B cell (primary cell): ENCODE measurements around the gene BCL7B. TPM values are rescaled to one million over a fixed set of nuclear protein-coding genes. Genes with fewer than 3 reads are reported as not detected.
"Not testable (repeated sequence)": the region's sequence is repeated elsewhere in the genome, so short reads cannot be mapped to it uniquely, and the experiment has no call there.

Experiments used
- ATAC-seq: fragments of 200-7000 bp; cut with Tn5 transposase; one replicate; pipeline ENCODE4 v1.10.0; 2021; ENCODE audit warnings: low read depth, mild to moderate bottlenecking, moderate number of reproducible peaks, moderate library complexity
- CTCF ChIA-PET: fragments of 350-600 bp; sonication (Branson Sonifier 250); formaldehyde crosslinking; loops from one replicate; lab custom pipeline; 2021; ENCODE audit warnings: antibody characterized with exemption, inconsistent platforms; lab: Charles Lee
- POLR2A ChIA-PET: fragments of 350-600 bp; sonication (Branson Sonifier 250); formaldehyde crosslinking; loops from one replicate; lab custom pipeline; 2021; ENCODE audit warnings: antibody characterized with exemption; lab: Charles Lee
- DNase-seq: peaks from one replicate; pipeline ENCODE4 v3.0.0; 2013
- H2AFZ ChIP-seq: 2 replicates; pipeline ENCODE4 v1.6.1; 2012; ENCODE audit warnings: mild to moderate bottlenecking, low read depth, low read length; ENCODE audit not compliant: insufficient read depth, poor library complexity, severe bottlenecking
- H3K27ac ChIP-seq, 2 donors: 1 replicate in 1 of 2; 2 replicates in 1 of 2; pipeline ENCODE4 v1.5.1; 2012 to 2013; ENCODE audit warnings: low read length in 2 of 2, mild to moderate bottlenecking in 2 of 2, moderate library complexity in 1 of 2
- H3K27me3 ChIP-seq, 4 experiments: fragments of 200-600 bp in 1 of 4; sonication (generic) in 1 of 4; replicated peaks in 1 of 4; 1 replicate in 2 of 4; 2 replicates in 2 of 4; pipeline versions ENCODE4 v1.6.1 to v1.7.0; 2013 to 2016; ENCODE audit warnings: low read length in 3 of 4, mild to moderate bottlenecking in 2 of 4, mixed read lengths in 1 of 4, moderate library complexity in 1 of 4; ENCODE audit not compliant: insufficient read depth in 4 of 4, control insufficient read depth in 3 of 4; ENCODE audit errors: control extremely low read depth in 1 of 4
- H3K36me3 ChIP-seq, 2 experiments: replicated peaks in 1 of 2; 1 replicate in 1 of 2; 2 replicates in 1 of 2; pipeline versions ENCODE4 v1.6.1 to v1.7.1; 2013; ENCODE audit warnings: low read length in 1 of 2; ENCODE audit not compliant: insufficient read depth in 2 of 2, control insufficient read depth in 1 of 2; ENCODE audit errors: control extremely low read depth in 1 of 2, extremely low read depth in 1 of 2
- H3K4me1 ChIP-seq, 2 donors: fragments of 200-600 bp in 1 of 2; sonication (generic) in 1 of 2; 1 replicate in 1 of 2; 2 replicates in 1 of 2; pipeline versions ENCODE4 v1.5.1 to v1.6.1; 2013 to 2017; ENCODE audit warnings: low read length in 2 of 2; ENCODE audit not compliant: control insufficient read depth in 2 of 2, insufficient read depth in 2 of 2
- H3K4me2 ChIP-seq: replicated peaks from 2 replicates; pipeline ENCODE3; 2012; ENCODE audit warnings: mild to moderate bottlenecking, low read depth, low read length; ENCODE audit not compliant: poor library complexity, severe bottlenecking
- H3K4me3 ChIP-seq, 5 experiments: fragments of 200-600 bp in 1 of 5; sonication (generic) in 1 of 5; 1 replicate in 3 of 5; 2 replicates in 2 of 5; pipeline versions ENCODE4 v1.5.1 to v1.7.0; 2011 to 2016; ENCODE audit warnings: low read length in 4 of 5, mild to moderate bottlenecking in 4 of 5, low read depth in 2 of 5, control low read depth in 1 of 5, moderate library complexity in 1 of 5; ENCODE audit not compliant: insufficient read depth in 1 of 5; ENCODE audit errors: control extremely low read depth in 1 of 5, extremely low read depth in 1 of 5
- H3K79me2 ChIP-seq: fragments of 200-600 bp; sonication (generic); one replicate; pipeline ENCODE4 v1.6.0; 2016; ENCODE audit warnings: low read length; ENCODE audit not compliant: control insufficient read depth, insufficient read depth
- H3K9ac ChIP-seq: fragments of 200-600 bp; sonication (generic); 2 replicates; pipeline ENCODE4 v1.6.1; 2017; ENCODE audit warnings: mild to moderate bottlenecking, low read length, moderate library complexity
- H3K9me3 ChIP-seq, 3 donors: one replicate each; pipeline versions ENCODE4 v1.6.1 to v1.7.1; 2013; ENCODE audit warnings: low read length in 2 of 3; ENCODE audit not compliant: control insufficient read depth in 2 of 3, insufficient read depth in 1 of 3; ENCODE audit errors: control extremely low read depth in 1 of 3
- H4K20me1 ChIP-seq: 2 replicates; pipeline ENCODE4 v1.6.0; 2012; ENCODE audit warnings: mild to moderate bottlenecking, low read length; ENCODE audit not compliant: insufficient read depth, control insufficient read depth, poor library complexity, severe bottlenecking
- H3K27ac Mint-ChIP-seq: one replicate; pipeline ENCODE4 v1.8.0; 2021; ENCODE audit warnings: mixed read lengths
- H3K27me3 Mint-ChIP-seq: one replicate; pipeline ENCODE4 v1.8.0; 2021; ENCODE audit warnings: mixed read lengths
- H3K4me1 Mint-ChIP-seq: one replicate; pipeline ENCODE4 v1.8.0; 2021; ENCODE audit warnings: mixed read lengths
- H3K4me3 Mint-ChIP-seq: one replicate; pipeline ENCODE4 v1.8.0; 2021; ENCODE audit warnings: mixed read lengths
- H3K9me3 Mint-ChIP-seq: one replicate; pipeline ENCODE4 v1.8.0; 2022; ENCODE audit warnings: mixed read lengths; ENCODE audit not compliant: insufficient read depth
- EZH2 ChIP-seq: IDR thresholded peaks from 2 replicates; pipeline ENCODE4 v1.6.1; 2012; ENCODE audit warnings: borderline replicate concordance, low read depth, mild to moderate bottlenecking, moderate library complexity, low read length; ENCODE audit not compliant: insufficient read depth, poor library complexity, severe bottlenecking
- WGBS: methylation state at CpG from one replicate; pipeline ENCODE4 v1.1.5; 2013; ENCODE audit warnings: missing lambda C conversion rate; ENCODE audit not compliant: insufficient coverage; 5-methylcytosine and 5-hydroxymethylcytosine counted together
- intact Hi-C: fragments of 100-400 bp; cut with micrococcal nuclease; formaldehyde crosslinking; loops from one replicate; pipeline ENCODE4 v1.10.0; 2022
- polyA plus RNA-seq: library from polyadenylated mRNA; depleted of rRNA; stranded (reverse); fragments of >200 nt; gene quantifications from 2 replicates; pipeline ENCODE4 v1.2.3, GENCODE V29; 2012
- total RNA-seq, 2 donors: library from RNA; stranded (reverse); fragments of 120-200 nt in 1 of 2; gene quantifications; 1 replicate in 1 of 2; 2 replicates in 1 of 2; pipeline versions ENCODE4 v1.2.3 to v1.2.4, GENCODE V29; 2013 to 2022
- TF ChIP-seq, protein P1 (sequence below): fragments of 200-600 bp; IDR thresholded peaks from one replicate; pipeline ENCODE4 v1.8.0; 2022; ENCODE audit warnings: antibody characterized with exemption, mild to moderate bottlenecking

Gene BCL7B
- total and polyA plus RNA-seq, 2 donors (not counting 1 experiment from before 2014, with no cell fraction given): 61.9 to 69.8 TPM

DNA sequence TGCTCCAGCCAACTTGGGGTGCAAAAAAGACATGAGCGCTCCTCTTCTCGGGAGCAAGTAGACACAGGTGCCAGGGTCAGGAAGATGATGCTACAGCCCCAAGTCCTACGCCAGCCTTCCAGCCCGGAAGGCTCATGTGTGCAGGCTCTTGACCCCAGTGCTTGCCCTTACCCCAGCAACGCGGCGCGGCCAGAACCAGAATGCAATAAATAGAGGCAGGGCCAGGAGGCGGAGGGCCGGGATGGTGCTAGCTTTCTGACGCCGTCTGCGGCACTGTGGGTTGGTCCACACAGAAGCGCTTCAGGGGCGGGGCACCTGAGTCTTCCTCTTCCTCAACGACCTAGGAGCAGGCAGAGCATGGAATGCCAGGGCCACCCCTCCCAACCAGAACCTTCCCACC is 20.4 kb downstream of the BCL7B start:
- intact Hi-C loops: no loop called here
- no peak for ATAC-seq
- POLR2A ChIA-PET: no interaction called here
- CTCF ChIA-PET: no interaction called here
- no peak overlapping the region for H3K9ac ChIP-seq
- no peak overlapping the region for H3K27ac ChIP-seq
- 97% methylated on average over 16 of the region's 16 CpGs for WGBS
- H2AFZ ChIP-seq: no peak overlapping the region
- no peaks in the 10 kb centered on the region for H3K9me3 ChIP-seq
- H3K79me2 ChIP-seq: peaks cover 22% of the 10 kb centered on the region
- no peaks in the 10 kb centered on the region for H3K4me1 ChIP-seq
- H3K4me3 ChIP-seq: no peak overlapping the region
- no peak overlapping the region for H3K4me3 Mint-ChIP-seq
- no peak overlapping the region for H3K27ac Mint-ChIP-seq
- no peak for TF ChIP-seq EZH2
- TF ChIP-seq, protein P1, sequence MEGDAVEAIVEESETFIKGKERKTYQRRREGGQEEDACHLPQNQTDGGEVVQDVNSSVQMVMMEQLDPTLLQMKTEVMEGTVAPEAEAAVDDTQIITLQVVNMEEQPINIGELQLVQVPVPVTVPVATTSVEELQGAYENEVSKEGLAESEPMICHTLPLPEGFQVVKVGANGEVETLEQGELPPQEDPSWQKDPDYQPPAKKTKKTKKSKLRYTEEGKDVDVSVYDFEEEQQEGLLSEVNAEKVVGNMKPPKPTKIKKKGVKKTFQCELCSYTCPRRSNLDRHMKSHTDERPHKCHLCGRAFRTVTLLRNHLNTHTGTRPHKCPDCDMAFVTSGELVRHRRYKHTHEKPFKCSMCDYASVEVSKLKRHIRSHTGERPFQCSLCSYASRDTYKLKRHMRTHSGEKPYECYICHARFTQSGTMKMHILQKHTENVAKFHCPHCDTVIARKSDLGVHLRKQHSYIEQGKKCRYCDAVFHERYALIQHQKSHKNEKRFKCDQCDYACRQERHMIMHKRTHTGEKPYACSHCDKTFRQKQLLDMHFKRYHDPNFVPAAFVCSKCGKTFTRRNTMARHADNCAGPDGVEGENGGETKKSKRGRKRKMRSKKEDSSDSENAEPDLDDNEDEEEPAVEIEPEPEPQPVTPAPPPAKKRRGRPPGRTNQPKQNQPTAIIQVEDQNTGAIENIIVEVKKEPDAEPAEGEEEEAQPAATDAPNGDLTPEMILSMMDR: no peak
- no peaks in the 10 kb centered on the region for H3K27me3 Mint-ChIP-seq
- no peaks in the 10 kb centered on the region for H3K4me1 Mint-ChIP-seq
- no peaks in the 10 kb centered on the region for H3K9me3 Mint-ChIP-seq
- H4K20me1 ChIP-seq: peaks cover 19% of the 10 kb centered on the region
- peaks cover 0 to 60% of the 10 kb centered on the region in 2 experiments for H3K36me3 ChIP-seq
- no peak overlapping the region for H3K4me2 ChIP-seq
- H3K27me3 ChIP-seq: no peaks in the 10 kb centered on the region
- no peak for DNase-seq

DNA sequence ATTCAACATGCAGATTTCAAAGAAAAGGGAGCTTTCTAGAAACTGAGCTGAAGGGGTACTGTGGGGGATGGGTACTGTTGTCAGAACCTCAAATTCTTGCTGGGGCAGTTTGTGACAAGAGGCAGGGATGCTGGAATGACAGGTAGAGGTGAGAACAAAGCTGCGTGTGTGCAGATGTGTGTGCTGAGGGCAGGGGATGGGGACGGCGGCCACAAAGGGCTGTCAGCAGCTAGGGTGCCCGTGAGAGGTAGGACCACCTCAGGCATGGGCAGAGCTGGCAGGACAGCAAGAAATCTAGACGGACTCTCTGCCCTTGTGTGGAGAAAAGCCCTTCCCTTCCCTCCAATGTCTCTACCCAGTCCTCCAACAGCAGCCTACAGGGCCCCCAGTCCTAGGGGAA is 21.0 kb downstream of the BCL7B start:
- H3K27me3 ChIP-seq: no peaks in the 10 kb centered on the region
- no peaks in the 10 kb centered on the region for H3K4me1 Mint-ChIP-seq
- no peaks in the 10 kb centered on the region for H3K9me3 ChIP-seq
- peaks cover 17% of the 10 kb centered on the region for H3K79me2 ChIP-seq
- CTCF ChIA-PET: no interaction called here
- H3K4me1 ChIP-seq: no peaks in the 10 kb centered on the region
- no peak overlapping the region for H2AFZ ChIP-seq
- peaks cover 0 to 54% of the 10 kb centered on the region in 2 experiments for H3K36me3 ChIP-seq
- DNase-seq (no peak), ATAC-seq (no peak)
- intact Hi-C loops: no loop called here
- POLR2A ChIA-PET: interaction anchor here (0.5 kb wide), 1 partner anchor 27 kb away, joined by 4 read pairs; no protein-coding TSS in a partner anchor
- H3K4me3 ChIP-seq: no peak overlapping the region
- H3K27ac ChIP-seq: no peak overlapping the region
- no peak for TF ChIP-seq EZH2
- TF ChIP-seq, protein P1: no peak
- no peak overlapping the region for H3K4me2 ChIP-seq
- H3K4me3 Mint-ChIP-seq: no peak overlapping the region
- H3K27me3 Mint-ChIP-seq: no peaks in the 10 kb centered on the region
- no peaks in the 10 kb centered on the region for H3K9me3 Mint-ChIP-seq
- H3K27ac Mint-ChIP-seq: no peak overlapping the region
- H3K9ac ChIP-seq: no peak overlapping the region
- peaks cover 15% of the 10 kb centered on the region for H4K20me1 ChIP-seq
- 100% methylated on average over 5 of the region's 5 CpGs for WGBS

DNA sequence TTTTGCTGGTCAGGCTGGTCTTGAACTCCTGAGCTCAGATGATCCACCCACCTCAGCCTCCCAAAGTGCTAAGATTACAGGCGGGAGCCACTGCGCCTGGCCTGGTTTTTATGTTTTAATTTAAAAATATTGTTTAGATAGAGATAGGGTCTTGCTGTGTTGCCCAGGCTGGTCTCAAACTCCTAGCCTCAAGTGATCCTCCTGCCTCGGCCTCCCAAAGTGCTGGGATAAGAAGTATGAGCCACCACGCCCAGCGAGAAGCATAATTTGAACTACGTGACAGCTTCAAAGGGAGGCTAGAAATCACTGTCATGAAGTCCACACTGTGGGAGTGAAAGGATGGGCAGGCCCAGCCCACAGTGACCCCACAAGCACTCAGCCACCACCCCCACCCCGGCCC is 21.6 kb downstream of the BCL7B start:
- H3K4me3 Mint-ChIP-seq, intact Hi-C loops, DNase-seq, CTCF ChIA-PET, POLR2A ChIA-PET, H3K27me3 ChIP-seq, H4K20me1 ChIP-seq, H3K9me3 Mint-ChIP-seq, H3K4me1 ChIP-seq, H3K9ac ChIP-seq, H3K4me1 Mint-ChIP-seq, H2AFZ ChIP-seq, H3K27ac ChIP-seq, ATAC-seq, H3K9me3 ChIP-seq, H3K4me2 ChIP-seq, H3K27me3 Mint-ChIP-seq, H3K27ac Mint-ChIP-seq, H3K4me3 ChIP-seq: not testable (repeated sequence)
- Histone ChIP-seq H3K36me3 (peaks cover 0 to 50% of the 10 kb centered on the region in 2 experiments), H3K79me2 (peaks cover 13% of the 10 kb centered on the region)
- 98% methylated on average over 4 of the region's 7 CpGs for WGBS
